Measurements from ENCODE around the gene RFT1.

GRCh38 chr3:53126601-53127000 is 3.6 kb downstream of the RFT1 start:
- TF ChIP-seq CTCF (IDR thresholded peaks at IDR 0.05; ENCODE audit: low read depth, low read length) (no peak), EZH2phosphoT487 (IDR thresholded peaks at IDR 0.05; ENCODE audit: low read depth) (no peak)

All from OCI-LY3 (cell line).